ENCODE data around the gene MIOX. TPM values are rescaled to one million over a fixed set of nuclear protein-coding genes. Genes with fewer than 3 reads are reported as not detected.

Gene MIOX
- total RNA-seq, 4 donors from 2014 or later: not detected

DNA sequence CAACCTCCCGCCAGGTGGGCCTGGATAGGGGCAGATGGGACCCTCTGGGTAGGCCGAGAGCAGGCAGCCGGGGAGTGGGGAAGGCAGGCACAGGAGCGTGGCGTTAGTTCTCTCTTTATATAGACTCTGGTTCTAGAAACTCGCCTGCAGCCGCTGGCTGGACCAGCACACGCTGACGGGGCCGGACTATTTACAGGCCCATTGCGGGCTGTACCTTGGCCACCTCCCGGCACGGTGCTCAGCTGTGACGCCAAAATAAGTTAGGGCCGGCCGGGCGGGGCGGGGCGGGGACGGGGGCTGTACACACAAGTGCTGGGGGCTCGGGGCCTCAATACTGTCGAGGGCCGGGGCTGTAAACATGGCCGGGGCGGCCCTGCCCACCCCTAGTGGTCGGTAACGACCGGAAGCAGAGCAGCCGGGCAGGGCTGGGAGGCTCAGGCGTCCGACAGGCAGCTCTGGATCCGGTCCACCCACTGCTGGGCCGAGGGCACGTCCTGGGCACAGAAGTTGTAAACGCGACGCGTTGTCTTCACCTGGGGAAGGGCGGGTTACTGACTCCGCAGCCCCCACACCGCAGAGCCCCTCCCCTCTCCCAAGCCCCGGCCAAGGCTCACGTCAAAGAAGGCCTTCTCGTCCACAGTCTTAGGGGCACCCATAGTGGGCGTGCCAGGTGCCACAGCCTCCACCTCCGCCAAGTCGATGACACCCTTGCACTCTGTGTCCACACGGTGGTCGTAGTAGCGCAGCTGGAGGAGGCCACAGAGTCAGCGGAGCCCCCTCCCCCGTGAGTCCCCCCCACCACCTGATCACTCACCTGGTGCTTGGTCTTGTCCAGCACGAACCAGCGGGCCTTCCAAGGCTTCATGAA lies 39.7 kb upstream of the MIOX start:
- no peak for DNase-seq
- Histone ChIP-seq H3K4me1 (peaks cover 0 to 17% (median 10%) of the 10 kb centered on the region in 3 donors), H3K36me3 (peaks cover 17 to 100% (median 22%) of the 10 kb centered on the region in 3 donors), H3K4me3 (no peak overlapping the region), H3K27me3 (no peaks in the 10 kb centered on the region), H3K27ac (peak overlapping the region in 1 of 4 donors; percentile 39), H3K9me3 (no peaks in the 10 kb centered on the region)
- intact Hi-C loops (cut with DNase I): no loop called here
- TF ChIP-seq, protein P1, sequence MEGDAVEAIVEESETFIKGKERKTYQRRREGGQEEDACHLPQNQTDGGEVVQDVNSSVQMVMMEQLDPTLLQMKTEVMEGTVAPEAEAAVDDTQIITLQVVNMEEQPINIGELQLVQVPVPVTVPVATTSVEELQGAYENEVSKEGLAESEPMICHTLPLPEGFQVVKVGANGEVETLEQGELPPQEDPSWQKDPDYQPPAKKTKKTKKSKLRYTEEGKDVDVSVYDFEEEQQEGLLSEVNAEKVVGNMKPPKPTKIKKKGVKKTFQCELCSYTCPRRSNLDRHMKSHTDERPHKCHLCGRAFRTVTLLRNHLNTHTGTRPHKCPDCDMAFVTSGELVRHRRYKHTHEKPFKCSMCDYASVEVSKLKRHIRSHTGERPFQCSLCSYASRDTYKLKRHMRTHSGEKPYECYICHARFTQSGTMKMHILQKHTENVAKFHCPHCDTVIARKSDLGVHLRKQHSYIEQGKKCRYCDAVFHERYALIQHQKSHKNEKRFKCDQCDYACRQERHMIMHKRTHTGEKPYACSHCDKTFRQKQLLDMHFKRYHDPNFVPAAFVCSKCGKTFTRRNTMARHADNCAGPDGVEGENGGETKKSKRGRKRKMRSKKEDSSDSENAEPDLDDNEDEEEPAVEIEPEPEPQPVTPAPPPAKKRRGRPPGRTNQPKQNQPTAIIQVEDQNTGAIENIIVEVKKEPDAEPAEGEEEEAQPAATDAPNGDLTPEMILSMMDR (IDR thresholded peaks at IDR 0.05): no peak
- no peak for TF ChIP-seq POLR2A (IDR thresholded peaks at IDR 0.05)
- 70 to 82% methylated on average over 2 to 13 of the region's 54 CpGs for WGBS, 2 donors

DNA sequence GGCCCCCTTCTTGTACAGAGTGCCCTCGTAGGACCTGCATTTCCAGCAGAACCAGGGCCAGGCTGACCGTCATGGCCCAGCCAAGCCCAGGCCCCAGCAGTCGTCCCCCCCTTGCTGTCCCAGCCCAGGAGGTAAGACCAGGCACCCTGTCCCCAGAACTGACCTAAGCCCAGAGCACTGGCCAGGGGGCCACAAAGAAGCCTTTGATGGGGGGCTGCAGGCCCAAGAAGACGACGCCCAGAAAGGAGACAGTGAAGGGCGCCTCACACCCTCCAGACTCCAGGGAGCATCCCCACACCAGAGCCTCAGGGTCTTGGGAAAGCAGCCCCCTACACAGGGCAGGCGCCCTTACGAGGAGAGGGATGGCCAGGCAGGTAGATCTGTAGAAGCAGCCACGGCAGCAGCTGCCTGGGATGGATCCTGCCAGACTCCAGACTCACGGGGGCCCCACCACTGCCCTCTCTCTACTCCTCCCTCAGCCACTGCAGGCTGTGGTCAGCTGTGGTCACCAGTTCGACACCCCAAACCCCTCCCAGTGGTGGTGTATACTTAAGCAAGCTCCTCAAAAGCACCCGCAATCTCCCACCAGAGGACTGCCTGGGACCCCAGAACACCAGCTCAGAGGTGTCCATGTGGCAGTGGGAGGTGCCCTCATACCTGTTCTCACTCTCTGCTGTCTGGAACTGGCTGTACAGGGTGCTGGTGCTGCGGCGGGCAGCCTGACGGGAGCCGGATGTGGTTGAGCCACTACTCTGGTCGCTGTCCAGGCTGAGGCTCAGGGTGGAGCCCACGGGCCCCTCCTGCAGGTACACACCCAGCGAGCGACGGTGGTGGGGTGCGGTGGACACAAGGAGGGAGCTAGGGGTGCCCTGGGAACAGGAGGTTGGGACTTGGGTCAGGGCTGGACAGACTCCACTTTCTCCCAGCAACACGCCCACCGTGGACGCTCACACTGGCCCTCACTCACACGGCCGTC lies 38.8 kb upstream of the MIOX start:
- no peak for TF ChIP-seq POLR2A (IDR thresholded peaks at IDR 0.05)
- TF ChIP-seq, protein P1 (IDR thresholded peaks at IDR 0.05): no peak
- DNase-seq: no peak
- intact Hi-C loops (cut with DNase I): no loop called here
- H3K9me3 ChIP-seq: no peaks in the 10 kb centered on the region
- peaks cover 17 to 100% (median 22%) of the 10 kb centered on the region in 3 donors for H3K36me3 ChIP-seq
- no peaks in the 10 kb centered on the region for H3K27me3 ChIP-seq
- peaks cover 0 to 17% (median 10%) of the 10 kb centered on the region in 3 donors for H3K4me1 ChIP-seq
- H3K4me3 ChIP-seq: no peak overlapping the region
- peak overlapping the region in 1 of 4 donors; percentile 44 for H3K27ac ChIP-seq
- 81 to 83% methylated on average over 11 to 14 of the region's 27 CpGs for WGBS, 2 donors

DNA sequence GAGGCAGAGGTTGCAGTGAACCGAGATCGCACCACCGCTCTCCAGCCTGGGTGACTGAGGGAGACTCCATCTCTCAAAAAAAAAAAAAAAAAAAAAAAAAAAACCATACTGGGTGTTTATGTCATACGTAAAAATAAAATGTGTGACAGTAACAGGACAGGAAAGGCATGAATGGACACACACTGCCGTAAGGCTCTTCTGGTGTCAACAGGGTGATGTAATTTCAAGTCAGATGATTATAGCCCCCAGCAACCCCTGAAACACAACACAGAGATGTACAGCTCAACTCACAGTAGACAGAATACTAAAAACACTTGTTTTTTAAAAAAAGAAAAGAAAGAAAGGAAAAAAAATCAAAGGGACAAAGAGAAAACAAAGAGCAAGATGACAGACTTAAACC lies 34.0 kb upstream of the MIOX start:
- 77 to 88% methylated on average over 3 to 5 of the region's 5 CpGs for WGBS, 2 donors
- H3K4me1 ChIP-seq: no peaks in the 10 kb centered on the region
- peaks cover 43 to 100% (median 44%) of the 10 kb centered on the region in 3 donors for H3K36me3 ChIP-seq
- no peak overlapping the region for H3K4me3 ChIP-seq
- H3K9me3 ChIP-seq: no peaks in the 10 kb centered on the region
- intact Hi-C loops (cut with DNase I): no loop called here
- no peak overlapping the region for H3K27ac ChIP-seq
- DNase-seq: no peak
- no peak for TF ChIP-seq POLR2A (IDR thresholded peaks at IDR 0.05)
- TF ChIP-seq, protein P1 (IDR thresholded peaks at IDR 0.05): no peak
- no peaks in the 10 kb centered on the region for H3K27me3 ChIP-seq

GRCh38 chr22:50454556-50455075 lies 32.0 kb upstream of the MIOX start:
- no peak overlapping the region for H3K4me3 ChIP-seq
- intact Hi-C loops (cut with DNase I): no loop called here
- DNase-seq: no peak
- no peak overlapping the region for H3K27ac ChIP-seq
- TF ChIP-seq, protein P1 (IDR thresholded peaks at IDR 0.05): no peak
- no peak for TF ChIP-seq POLR2A (IDR thresholded peaks at IDR 0.05)
- H3K27me3 ChIP-seq: no peaks in the 10 kb centered on the region
- H3K9me3 ChIP-seq: no peaks in the 10 kb centered on the region
- 100% methylated on average over 2 of the region's 27 CpGs; no CpG with 5 or more reads in 1 of the 2 donors for WGBS, 2 donors
- H3K36me3 ChIP-seq: peaks cover 45 to 100% (median 53%) of the 10 kb centered on the region in 3 donors
- peaks cover 0 to 3% (median 0%) of the 10 kb centered on the region in 3 donors for H3K4me1 ChIP-seq
